IgD-negative memory B cell (primary cell): ENCODE results near the gene CNTNAP2. TPM values are rescaled to one million over a fixed set of nuclear protein-coding genes. Genes with fewer than 3 reads are reported as not detected.

Experiments used
- H3K27ac Mint-ChIP-seq, 3 donors: one replicate each; pipeline ENCODE4 v1.8.0; 2020 to 2022; ENCODE audit warnings: mild to moderate bottlenecking in 3 of 3, mixed read lengths in 3 of 3, moderate library complexity in 1 of 3
- H3K27me3 Mint-ChIP-seq: one replicate; pipeline ENCODE4 v1.8.0; 2021; ENCODE audit warnings: mixed read lengths
- H3K36me3 Mint-ChIP-seq: one replicate; pipeline ENCODE4 v1.8.0; 2020; ENCODE audit warnings: mild to moderate bottlenecking, mixed read lengths
- H3K4me1 Mint-ChIP-seq, 3 donors: one replicate each; pipeline ENCODE4 v1.8.0; 2020 to 2022; ENCODE audit warnings: mixed read lengths in 3 of 3, mild to moderate bottlenecking in 1 of 3
- H3K4me3 Mint-ChIP-seq, 4 donors: one replicate each; pipeline ENCODE4 v1.8.0; 2020 to 2022; ENCODE audit warnings: mild to moderate bottlenecking in 4 of 4, mixed read lengths in 4 of 4, moderate library complexity in 3 of 4
- H3K9me3 Mint-ChIP-seq, 3 donors: one replicate each; pipeline ENCODE4 v1.8.0; 2020 to 2021; ENCODE audit warnings: mixed read lengths in 3 of 3, mild to moderate bottlenecking in 1 of 3
- polyA plus RNA-seq: library from polyadenylated mRNA; unstranded; fragments of 300-500 nt; fragmentation: Illumina TruSeq; gene quantifications from one replicate; pipeline ENCODE4 v1.2.3, GENCODE V29; 2021

CNTNAP2 gene
- polyA plus RNA-seq, 1 donor from 2014 or later, result 47.3 TPM

GRCh38 chr7:146948703-146949102 lies 832.1 kb downstream of the CNTNAP2 start:
- Mint-ChIP-seq H3K27me3 (no peaks in the 10 kb centered on the region), H3K27ac (no peak overlapping the region), H3K36me3 (no peaks in the 10 kb centered on the region), H3K4me1 (no peaks in the 10 kb centered on the region), H3K4me3 (no peak overlapping the region), H3K9me3 (peaks cover 6 to 8% (median 6%) of the 10 kb centered on the region in 3 donors)

DNA sequence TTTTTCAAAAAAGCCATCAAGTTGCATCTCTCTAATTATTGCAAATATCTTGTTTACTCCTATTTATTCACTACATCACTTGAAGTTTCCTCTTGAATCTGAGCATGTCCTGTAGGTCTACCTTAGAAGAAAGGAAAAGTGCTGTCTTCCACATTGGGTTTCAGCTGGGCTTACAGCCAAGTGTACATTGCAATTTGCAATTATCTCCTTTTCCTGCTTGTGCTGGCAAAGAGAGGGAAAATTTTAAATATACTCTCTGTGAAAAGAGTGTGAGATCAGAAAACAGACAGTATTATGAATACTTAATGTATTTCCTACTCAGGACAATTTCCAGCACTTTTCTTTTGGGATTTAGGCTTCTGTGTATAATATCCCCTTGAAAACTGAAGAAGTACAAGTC lies 839.7 kb downstream of the CNTNAP2 start:
- no peaks in the 10 kb centered on the region for H3K36me3 Mint-ChIP-seq
- H3K4me1 Mint-ChIP-seq, result no peaks in the 10 kb centered on the region
- no peak overlapping the region for H3K27ac Mint-ChIP-seq
- no peaks in the 10 kb centered on the region for H3K27me3 Mint-ChIP-seq
- peaks cover 5 to 10% (median 9%) of the 10 kb centered on the region in 3 donors for H3K9me3 Mint-ChIP-seq
- H3K4me3 Mint-ChIP-seq, result no peak overlapping the region

DNA sequence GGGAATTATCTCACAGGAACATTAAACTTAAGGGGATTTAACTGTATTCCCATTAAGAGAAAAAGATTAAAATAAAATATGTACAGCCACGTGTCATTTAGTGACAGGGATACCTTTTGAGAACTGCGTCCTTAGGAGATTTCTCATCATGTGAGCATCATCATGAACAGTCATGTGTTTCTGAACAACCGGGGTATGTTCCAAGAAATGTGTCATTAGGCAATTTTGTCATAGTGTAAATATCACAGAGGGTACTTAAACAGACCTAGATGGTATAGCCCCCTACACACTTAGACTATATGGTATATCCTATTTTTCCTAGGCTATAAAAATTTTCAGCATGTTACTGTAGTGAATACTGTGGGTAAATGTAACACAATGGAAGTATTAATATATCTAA lies 840.3 kb downstream of the CNTNAP2 start:
- Mint-ChIP-seq H3K4me1 (no peaks in the 10 kb centered on the region), H3K27ac (no peak overlapping the region)

DNA sequence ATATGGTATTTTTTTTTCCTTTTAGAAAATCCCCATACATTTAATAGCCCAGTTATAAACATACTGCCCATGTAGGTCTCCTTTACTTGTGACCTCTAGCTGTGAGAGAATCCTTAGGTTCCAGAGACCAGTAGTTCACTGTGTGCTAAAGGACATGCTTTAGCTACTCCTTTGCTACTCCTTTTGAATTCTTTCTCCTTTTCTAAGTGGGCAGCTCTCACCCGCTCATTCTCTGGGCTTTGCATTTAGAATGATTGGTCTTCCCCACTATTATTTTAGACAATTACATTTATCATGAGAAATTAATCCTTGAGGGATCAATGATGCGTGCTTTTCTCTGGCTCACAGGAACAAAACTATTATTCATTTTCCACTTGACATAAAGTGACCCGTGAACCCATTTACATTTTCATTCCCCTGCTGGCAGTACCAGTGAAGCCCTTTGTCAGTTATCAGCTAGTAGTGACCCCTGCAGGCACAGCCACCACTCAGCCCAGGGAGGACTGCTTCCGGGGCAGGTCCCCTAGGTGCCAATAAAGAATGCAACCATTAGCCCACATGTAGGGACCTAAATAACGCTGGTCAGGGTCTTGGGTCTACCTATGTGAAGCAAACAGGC lies 844.3 kb downstream of the CNTNAP2 start:
- Mint-ChIP-seq H3K36me3 (no peaks in the 10 kb centered on the region), H3K27me3 (no peaks in the 10 kb centered on the region), H3K4me1 (no peaks in the 10 kb centered on the region), H3K27ac (no peak overlapping the region), H3K9me3 (peaks cover 2 to 10% (median 7%) of the 10 kb centered on the region in 3 donors), H3K4me3 (no peak overlapping the region)

More for the DNA sequence above, 840.3 kb downstream of the CNTNAP2 start:
- H3K36me3 Mint-ChIP-seq, result no peaks in the 10 kb centered on the region
- H3K27me3 Mint-ChIP-seq, result no peaks in the 10 kb centered on the region
- peaks cover 5 to 10% (median 9%) of the 10 kb centered on the region in 3 donors for H3K9me3 Mint-ChIP-seq
- no peak overlapping the region for H3K4me3 Mint-ChIP-seq

- Mint-ChIP-seq H3K9me3 (peaks cover 2 to 10% (median 7%) of the 10 kb centered on the region in 3 donors), H3K27me3 (no peaks in the 10 kb centered on the region), H3K36me3 (no peaks in the 10 kb centered on the region), H3K4me1 (no peaks in the 10 kb centered on the region), H3K27ac (no peak overlapping the region), H3K4me3 (no peak overlapping the region)
These were observed 845.0 kb downstream of the CNTNAP2 start for GRCh38 chr7:146961617-146962016.

DNA sequence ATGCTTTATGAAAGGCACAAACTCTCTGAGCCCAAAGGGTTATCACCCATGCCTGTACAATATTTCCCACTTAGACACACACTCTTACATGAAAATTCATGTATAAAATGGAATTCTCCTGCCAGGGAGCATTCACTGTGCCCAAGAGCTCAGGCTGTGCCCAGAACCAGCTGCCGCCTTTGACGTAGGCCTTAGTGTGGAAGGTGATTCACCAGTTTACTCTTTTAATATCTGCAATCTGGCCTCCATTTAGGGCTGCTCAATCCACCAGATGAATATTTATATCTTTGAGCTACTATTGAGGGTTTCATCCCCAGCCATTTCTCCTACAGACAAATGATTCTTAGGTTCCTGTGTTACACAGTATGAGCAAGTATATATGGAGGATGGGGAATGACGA lies 849.7 kb downstream of the CNTNAP2 start:
- Mint-ChIP-seq H3K4me3 (no peak overlapping the region), H3K36me3 (no peaks in the 10 kb centered on the region), H3K27me3 (no peaks in the 10 kb centered on the region), H3K27ac (no peak overlapping the region), H3K9me3 (peaks cover 0 to 2% (median 0%) of the 10 kb centered on the region in 3 donors), H3K4me1 (no peaks in the 10 kb centered on the region)

- Mint-ChIP-seq H3K4me1 (no peaks in the 10 kb centered on the region), H3K36me3 (peaks cover 2% of the 10 kb centered on the region), H3K4me3 (no peak overlapping the region), H3K27me3 (no peaks in the 10 kb centered on the region), H3K27ac (no peak overlapping the region), H3K9me3 (peaks cover 6 to 12% (median 8%) of the 10 kb centered on the region in 3 donors)
These were observed 865.9 kb downstream of the CNTNAP2 start for GRCh38 chr7:146982482-146982881.

GRCh38 chr7:146991596-146991995 lies 875.0 kb downstream of the CNTNAP2 start:
- peaks cover 0 to 14% (median 5%) of the 10 kb centered on the region in 3 donors for H3K9me3 Mint-ChIP-seq
- no peaks in the 10 kb centered on the region for H3K4me1 Mint-ChIP-seq
- H3K27ac Mint-ChIP-seq, result no peak overlapping the region
- no peaks in the 10 kb centered on the region for H3K27me3 Mint-ChIP-seq
- no peaks in the 10 kb centered on the region for H3K36me3 Mint-ChIP-seq
- no peak overlapping the region for H3K4me3 Mint-ChIP-seq

DNA sequence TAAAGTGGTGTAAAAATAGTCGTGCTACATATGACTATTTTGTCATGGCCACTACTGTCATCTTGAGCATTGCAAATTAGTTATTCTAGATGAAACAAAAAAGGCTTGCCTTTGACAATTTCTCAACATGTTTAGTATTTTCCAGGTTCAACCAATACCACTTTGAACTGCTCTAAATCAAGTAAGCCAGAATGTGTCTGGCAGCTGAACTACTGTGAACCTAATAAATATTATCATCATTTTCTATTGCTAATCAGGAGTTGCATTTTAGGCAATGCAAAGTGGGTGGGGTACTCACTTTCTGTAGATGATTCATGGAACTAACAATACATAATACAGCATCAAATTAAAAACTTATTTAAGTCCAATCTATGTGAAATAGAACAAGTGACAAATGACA lies 877.2 kb downstream of the CNTNAP2 start:
- Mint-ChIP-seq H3K27ac (no peak overlapping the region), H3K4me3 (no peak overlapping the region), H3K9me3 (peaks cover 3 to 14% (median 5%) of the 10 kb centered on the region in 3 donors)

GRCh38 chr7:147008530-147008929 lies 891.9 kb downstream of the CNTNAP2 start:
- H3K27ac Mint-ChIP-seq, result no peak overlapping the region
- H3K36me3 Mint-ChIP-seq, result no peaks in the 10 kb centered on the region
- H3K4me1 Mint-ChIP-seq, result no peaks in the 10 kb centered on the region
- H3K4me3 Mint-ChIP-seq, result no peak overlapping the region
- H3K9me3 Mint-ChIP-seq, result peaks cover under 1 to 10% (median 5%) of the 10 kb centered on the region in 3 donors
- no peaks in the 10 kb centered on the region for H3K27me3 Mint-ChIP-seq

More for the DNA sequence above, 877.2 kb downstream of the CNTNAP2 start:
- H3K36me3 Mint-ChIP-seq, result no peaks in the 10 kb centered on the region
- H3K4me1 Mint-ChIP-seq, result no peaks in the 10 kb centered on the region
- H3K27me3 Mint-ChIP-seq, result no peaks in the 10 kb centered on the region

- Mint-ChIP-seq H3K36me3 (no peaks in the 10 kb centered on the region), H3K27me3 (no peaks in the 10 kb centered on the region), H3K27ac (no peak overlapping the region), H3K4me1 (no peaks in the 10 kb centered on the region), H3K9me3 (peaks cover 1 to 14% (median 6%) of the 10 kb centered on the region in 3 donors), H3K4me3 (no peak overlapping the region)
These were observed 896.1 kb downstream of the CNTNAP2 start for GRCh38 chr7:147012666-147013065.

DNA sequence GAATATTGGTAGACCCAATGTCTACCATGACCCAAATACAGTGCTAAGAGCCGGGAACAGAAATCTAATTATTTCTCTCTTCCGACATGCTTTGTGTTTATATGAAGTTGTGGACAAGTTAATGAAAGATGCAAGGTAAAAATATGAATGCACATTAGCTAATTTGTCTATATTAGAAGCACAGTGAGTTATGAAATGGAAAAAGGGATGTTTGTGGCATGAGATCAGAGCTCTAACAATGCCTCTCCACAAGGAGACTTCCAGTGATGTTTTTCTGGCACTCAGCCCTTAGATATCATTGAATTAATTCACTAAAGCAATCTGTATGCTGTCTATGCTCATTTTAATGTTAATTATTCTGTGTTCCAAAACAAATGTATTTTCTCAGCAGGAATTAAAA lies 897.2 kb downstream of the CNTNAP2 start:
- Mint-ChIP-seq H3K4me3 (no peak overlapping the region), H3K27ac (no peak overlapping the region)

GRCh38 chr7:147014286-147014955 lies 897.8 kb downstream of the CNTNAP2 start:
- Mint-ChIP-seq H3K9me3 (peaks cover 1 to 7% (median 6%) of the 10 kb centered on the region in 3 donors), H3K27ac (no peak overlapping the region), H3K36me3 (no peaks in the 10 kb centered on the region), H3K4me1 (no peaks in the 10 kb centered on the region), H3K4me3 (no peak overlapping the region), H3K27me3 (no peaks in the 10 kb centered on the region)

More for the DNA sequence above, 897.2 kb downstream of the CNTNAP2 start:
- Mint-ChIP-seq H3K36me3 (no peaks in the 10 kb centered on the region), H3K9me3 (peaks cover 1 to 10% (median 6%) of the 10 kb centered on the region in 3 donors), H3K27me3 (no peaks in the 10 kb centered on the region), H3K4me1 (no peaks in the 10 kb centered on the region)

- H3K4me3 Mint-ChIP-seq, result no peak overlapping the region
- no peaks in the 10 kb centered on the region for H3K27me3 Mint-ChIP-seq
- no peaks in the 10 kb centered on the region for H3K36me3 Mint-ChIP-seq
- H3K4me1 Mint-ChIP-seq, result no peaks in the 10 kb centered on the region
- H3K27ac Mint-ChIP-seq, result no peak overlapping the region
- peaks cover 1 to 7% (median 2%) of the 10 kb centered on the region in 3 donors for H3K9me3 Mint-ChIP-seq
These were observed 899.4 kb downstream of the CNTNAP2 start for GRCh38 chr7:147015999-147016398.

DNA sequence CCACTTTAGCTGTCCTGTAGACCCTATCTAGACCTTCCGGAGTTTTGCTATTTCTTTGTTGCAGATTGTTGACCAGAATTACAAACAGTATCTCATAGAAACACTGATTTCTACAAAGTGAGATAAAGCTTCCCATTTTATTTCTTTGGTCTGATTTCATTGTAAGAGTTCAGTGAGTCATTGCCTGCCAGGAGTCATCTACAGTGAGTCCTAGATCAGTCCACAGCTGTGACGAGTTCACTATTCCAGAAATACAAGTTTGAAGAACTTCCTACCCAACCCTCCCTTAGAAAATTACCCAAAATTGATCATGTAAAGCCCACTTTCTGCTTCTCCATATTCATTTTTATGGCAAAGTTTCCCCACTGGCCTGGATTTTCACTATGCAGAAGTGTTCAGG lies 905.5 kb downstream of the CNTNAP2 start:
- H3K36me3 Mint-ChIP-seq, result no peaks in the 10 kb centered on the region
- H3K9me3 Mint-ChIP-seq, result peaks cover 0 to 3% (median 3%) of the 10 kb centered on the region in 3 donors
- H3K4me3 Mint-ChIP-seq, result no peak overlapping the region

DNA sequence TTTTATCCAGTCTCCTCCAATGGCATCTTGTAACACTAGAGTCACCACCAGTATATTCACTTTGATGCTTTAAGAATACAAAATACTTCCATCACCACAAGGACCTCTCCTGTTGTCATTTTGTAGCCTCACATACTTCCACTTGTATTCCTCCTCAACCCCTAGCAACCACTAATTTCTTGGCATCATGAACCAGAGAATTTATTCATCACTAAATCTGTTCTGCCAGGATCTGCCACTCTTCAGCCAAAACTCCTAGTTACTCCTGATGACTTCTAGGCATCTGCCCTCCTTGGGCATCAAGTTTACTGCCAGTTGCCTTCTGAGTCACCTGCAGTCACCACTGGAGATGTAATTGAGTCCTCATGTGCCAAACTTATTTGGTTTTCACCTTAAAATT lies 906.8 kb downstream of the CNTNAP2 start:
- H3K27ac Mint-ChIP-seq, result no peak overlapping the region

More for the DNA sequence above, 905.5 kb downstream of the CNTNAP2 start:
- no peak overlapping the region for H3K27ac Mint-ChIP-seq
- H3K4me1 Mint-ChIP-seq, result no peaks in the 10 kb centered on the region
- H3K27me3 Mint-ChIP-seq, result no peaks in the 10 kb centered on the region

More for the DNA sequence above, 906.8 kb downstream of the CNTNAP2 start:
- Mint-ChIP-seq H3K36me3 (no peaks in the 10 kb centered on the region), H3K9me3 (peaks cover 0 to 9% (median 3%) of the 10 kb centered on the region in 3 donors), H3K4me3 (no peak overlapping the region), H3K4me1 (no peaks in the 10 kb centered on the region), H3K27me3 (no peaks in the 10 kb centered on the region)
